ENCODE results near the gene CETN3.

DNA sequence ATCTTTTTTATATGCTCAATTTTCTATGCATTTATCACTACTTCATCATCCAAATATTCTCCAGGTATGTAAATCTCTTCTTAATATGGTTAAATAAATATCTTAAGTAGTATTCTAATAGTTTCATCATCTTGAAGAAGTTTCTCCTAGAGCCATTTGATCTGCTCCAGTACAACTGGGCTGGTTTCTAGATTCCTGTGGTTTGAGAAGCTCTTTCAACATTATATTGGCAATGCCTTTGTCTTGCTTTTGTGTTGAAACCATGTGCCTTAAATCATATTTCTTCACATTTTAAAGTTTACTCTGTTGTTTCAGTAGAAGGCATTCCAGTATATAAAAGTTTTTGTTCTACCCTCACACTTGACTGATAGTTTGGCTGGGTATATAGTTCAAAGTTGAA is 37.4 kb upstream of the CETN3 start:
- TF ChIP-seq POLR2A (IDR thresholded peaks at IDR 0.05; ENCODE audit: low read depth, low read length) (no peak), POLR2AphosphoS5 (IDR thresholded peaks at IDR 0.05; ENCODE audit: low read depth, low read length) (no peak), TAF1 (IDR thresholded peaks at IDR 0.05; ENCODE audit: borderline replicate concordance, low read depth, low read length) (no peak)

Data from GM12892 (cell line).